ENCODE results near the gene TAS1R1.

TAS1R1 gene

GRCh38 chr1:6554907-6555778 lies at the start of gene TAS1R1:
Gene TAS1R1 (plus strand): TSS chr1:6555307. CDS start chr1:6555374, 67 bp downstream.
- DNase-seq, result no peak

DNA sequence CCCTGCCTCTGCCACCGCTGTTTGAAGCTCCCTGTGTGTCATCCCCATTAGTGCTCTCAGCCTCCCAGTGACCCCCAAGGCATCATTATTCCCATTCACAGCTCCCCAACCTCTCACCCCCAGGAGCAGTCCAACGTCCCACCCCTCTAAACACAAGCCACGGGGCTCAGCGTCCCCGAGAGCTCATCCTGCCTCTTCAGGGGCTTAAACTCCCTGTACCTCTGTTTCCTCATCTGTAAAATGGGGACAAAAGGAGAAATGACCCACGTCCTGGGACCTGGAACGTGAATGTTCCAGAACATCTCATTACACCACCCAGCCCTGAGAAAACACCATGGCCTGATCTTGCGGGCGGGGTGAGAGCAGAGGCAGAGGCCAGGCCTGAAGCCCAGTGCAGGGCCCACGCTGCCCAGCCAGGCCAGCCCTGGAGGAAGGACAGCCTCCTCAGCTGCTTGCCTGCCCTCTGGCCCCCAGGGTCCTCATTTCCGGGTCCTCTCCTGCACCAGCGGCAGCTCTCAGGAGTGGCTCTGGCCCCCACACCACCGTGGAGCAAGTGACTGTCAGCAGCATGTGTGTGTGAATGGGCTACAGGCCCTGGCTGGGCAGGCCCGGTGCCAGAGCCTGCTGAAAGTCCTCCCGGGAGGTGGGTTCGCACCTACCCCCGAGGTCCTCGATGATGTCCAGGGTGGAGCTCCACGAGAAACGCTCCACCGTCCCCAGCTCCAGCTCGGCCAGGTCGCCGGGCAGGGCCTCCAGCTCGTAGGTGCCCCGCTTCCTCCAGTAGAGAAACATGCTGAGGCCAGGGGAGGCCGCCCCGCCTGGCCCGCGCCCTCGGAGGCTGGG lies 49.5 kb upstream of the TAS1R1 start:
- no peak for DNase-seq

GRCh38 chr1:6506210-6507036 lies 48.7 kb upstream of the TAS1R1 start:
- DNase-seq, result no peak

GRCh38 chr1:6507037-6507428 lies 48.1 kb upstream of the TAS1R1 start:
- DNase-seq, result no peak

DNA sequence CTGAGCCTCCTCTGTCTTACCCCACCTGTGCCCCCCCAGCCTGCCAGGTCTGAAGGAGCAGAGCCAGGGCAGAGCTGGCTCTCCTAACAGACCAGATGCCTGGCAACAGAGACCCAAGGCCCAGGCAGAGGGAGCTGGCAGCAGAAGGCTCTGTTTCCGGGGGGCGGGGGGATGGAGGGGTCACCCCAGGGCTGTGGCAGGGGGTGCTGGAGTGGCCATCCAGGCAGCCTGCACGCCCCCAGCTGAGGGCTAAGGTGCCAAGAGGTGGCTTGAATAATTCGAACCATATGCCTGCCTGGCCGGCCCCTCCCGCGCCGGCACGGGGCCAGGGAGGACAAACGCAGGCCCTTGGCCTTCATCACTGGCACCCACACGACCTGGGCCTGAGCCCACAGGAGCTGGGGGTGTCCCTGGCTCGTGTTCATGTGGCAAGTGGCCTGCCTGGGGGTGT lies 47.6 kb upstream of the TAS1R1 start:
- no peak for DNase-seq

DNA sequence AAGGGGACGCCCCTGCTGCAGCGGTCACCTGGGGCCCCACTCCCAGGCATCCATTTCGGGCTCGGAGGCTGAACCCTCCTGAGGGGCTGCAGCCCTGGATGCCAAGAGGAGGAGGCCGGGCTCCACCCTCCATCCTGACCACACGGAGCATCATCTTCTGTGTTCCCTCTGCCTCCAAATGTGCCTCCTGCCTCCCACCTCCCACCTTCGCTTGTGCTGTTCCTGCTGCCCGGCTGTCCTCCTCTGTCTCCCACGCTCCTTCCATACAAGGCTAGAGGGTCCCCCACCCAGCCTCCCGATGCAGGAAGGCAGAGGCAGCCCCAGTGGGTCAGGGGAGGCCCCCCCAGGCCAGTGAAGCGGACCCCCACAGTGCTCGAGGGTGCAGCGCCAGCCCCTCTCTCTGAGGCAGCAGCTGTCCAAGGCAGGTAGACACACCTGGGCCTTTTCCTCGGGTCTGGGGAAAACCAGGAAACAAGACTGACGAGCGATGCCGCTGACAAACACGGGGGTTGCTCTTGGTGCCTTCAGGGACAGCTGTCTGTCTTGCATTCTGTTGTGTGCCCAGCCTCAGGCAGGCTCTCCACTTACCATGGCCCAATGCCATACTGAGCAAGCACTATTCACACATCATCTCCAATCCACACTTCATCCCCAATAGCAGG lies 46.8 kb upstream of the TAS1R1 start:
- no peak for DNase-seq

DNA sequence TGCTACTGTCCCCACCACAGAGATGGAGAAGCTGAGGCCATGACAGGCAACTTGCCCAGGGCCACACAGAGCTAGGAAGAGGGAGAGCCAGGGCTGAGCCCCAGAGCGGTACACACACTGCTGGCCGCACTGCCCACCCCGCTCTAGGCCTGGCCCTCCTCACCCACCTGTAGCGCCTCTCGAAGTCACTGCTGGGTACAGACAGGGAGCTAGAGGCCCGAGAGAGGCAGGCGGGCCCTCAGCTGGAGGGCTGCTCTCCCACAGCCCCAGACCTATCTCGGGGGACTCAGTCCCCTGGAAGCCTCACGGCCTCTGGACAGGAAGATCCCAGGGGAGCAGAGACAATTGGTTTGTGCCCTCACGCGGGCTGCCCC lies 46.3 kb upstream of the TAS1R1 start:
- DNase-seq, result no peak

DNA sequence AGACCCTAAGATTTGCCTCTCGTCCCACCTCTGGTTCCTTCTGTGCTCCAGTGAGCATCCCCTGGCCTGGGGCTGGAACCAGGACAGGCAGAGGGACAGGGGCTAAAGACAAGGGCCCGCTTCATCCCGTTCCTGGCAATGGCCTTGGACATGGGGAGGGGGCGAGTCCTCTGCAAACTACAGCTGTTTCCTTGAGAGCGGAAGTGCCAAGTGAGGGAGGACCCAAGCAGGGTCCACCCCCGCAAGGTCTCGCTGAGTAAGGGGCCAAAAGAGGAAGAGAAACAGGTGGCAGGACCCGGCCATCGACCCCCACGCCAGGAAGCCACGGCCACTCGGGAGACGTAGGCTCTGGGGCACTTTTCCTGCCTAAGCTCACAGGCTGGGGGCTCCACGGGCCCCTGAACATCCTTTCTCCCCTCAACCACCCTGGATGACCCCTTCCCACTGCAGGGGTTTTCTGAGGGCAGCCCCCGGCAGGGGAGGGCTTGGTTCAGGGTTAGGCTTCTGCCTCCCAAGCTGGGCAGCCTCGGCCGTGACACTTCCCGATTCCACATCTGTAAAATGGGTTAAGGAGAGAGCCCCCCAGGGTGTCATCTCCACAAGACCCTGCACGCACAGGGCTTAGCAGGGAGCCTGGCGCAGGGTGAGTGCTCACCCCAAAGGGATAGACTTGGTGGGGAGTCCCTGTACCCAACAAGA lies 45.7 kb upstream of the TAS1R1 start:
- no peak for DNase-seq

DNA sequence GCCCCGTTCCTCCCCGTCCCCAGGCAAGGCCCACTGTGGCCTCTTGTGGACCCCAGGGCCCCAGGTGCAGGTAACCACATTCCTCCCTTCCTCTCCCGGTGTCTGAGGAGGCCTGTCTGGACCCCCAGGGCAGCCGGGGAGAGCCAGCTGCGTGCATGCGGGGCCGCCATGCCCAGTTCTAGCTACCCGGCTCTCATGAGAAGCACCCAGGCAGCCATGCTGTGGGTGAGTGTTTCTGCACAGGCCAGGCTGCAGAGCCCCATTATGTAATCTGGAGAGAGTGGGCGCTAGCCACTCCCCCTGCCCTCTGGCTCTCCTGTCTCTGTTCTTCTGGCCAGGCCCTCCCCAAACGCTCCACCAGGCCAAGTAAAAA lies 45.2 kb upstream of the TAS1R1 start:
- DNase-seq, result no peak

DNA sequence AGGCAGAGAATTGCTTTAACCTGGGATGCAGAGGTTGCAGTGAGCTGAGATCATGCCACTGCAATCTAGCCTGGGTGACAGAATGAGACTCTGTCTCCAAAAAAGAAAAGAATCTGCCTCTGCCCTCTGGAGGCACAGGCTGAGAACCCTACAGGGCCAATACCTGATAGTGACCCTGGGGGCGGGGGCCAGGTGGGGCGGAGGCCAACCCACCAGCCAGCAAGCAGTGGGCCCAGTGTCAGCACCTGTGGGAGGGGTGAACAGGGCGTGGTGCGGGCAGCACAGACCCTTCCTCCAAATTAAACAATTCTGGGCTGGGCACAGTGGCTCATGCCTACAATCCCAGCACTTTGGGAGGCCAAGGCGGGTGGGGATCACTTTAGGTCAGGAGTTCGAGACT lies 44.6 kb upstream of the TAS1R1 start:
- no peak for DNase-seq

- DNase-seq, result no peak
Observed at GRCh38 chr1:6511056-6511455, 44.1 kb upstream of the TAS1R1 start.

DNA sequence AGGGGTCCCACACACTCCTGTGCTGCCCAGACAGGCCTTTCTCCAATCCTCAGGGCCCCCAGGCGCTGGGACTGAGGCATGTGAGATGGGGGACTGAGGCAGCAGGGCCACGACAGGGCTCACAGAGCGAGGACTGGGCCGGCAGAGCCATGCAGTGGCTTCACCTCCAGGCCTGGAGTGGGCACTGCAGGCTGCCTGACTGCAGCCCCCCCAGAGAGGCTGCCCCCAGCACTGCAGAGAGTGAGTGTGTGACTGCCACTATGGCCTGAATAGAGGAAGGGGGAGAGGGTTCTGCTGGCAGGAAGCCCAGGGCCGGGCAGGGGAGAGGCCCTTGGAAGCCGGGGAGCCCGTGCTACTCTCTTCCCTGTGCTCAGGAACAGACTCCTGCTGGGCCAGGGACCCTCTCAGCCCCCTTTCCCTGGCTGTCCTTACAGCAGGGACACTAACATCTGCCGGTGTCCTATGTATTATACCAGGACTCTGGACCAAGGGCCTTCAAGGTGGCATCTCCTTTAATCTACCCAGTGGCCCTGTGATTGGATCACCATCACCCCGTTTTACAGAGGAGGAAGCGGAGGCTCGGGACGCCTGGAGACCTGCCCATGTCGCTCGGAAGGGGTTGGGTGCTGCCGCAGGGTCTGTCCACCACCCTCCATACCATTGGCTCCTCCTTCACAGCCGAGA lies 43.4 kb upstream of the TAS1R1 start:
- DNase-seq, result no peak

- DNase-seq, result no peak
Observed at GRCh38 chr1:6512245-6512907, 42.7 kb upstream of the TAS1R1 start.

- no peak for DNase-seq
Observed at GRCh38 chr1:6512908-6513280, 42.2 kb upstream of the TAS1R1 start.

- no peak for DNase-seq
Observed at GRCh38 chr1:6513320-6513801, 41.7 kb upstream of the TAS1R1 start.

DNA sequence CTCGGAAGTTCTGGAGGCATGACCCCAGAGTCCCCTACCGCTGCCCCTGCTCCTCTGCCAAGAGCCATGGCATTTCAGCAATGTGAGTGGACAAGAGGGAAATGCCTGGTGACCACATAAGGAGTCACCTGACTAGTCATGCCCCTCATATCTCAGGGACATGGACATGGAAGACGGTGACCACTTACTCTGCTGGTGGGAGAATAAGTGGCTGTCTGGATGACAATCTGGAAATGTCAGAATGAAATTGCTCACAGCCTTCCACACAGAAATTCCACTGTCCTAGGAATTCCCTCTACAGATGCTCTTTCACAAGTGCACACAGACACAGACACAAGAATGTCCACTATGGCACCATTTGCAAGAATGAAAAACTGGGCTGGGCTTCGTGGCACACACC lies 39.3 kb upstream of the TAS1R1 start:
- DNase-seq, result no peak

- no peak for DNase-seq
Observed at GRCh38 chr1:6517435-6517851, 37.7 kb upstream of the TAS1R1 start.

DNA sequence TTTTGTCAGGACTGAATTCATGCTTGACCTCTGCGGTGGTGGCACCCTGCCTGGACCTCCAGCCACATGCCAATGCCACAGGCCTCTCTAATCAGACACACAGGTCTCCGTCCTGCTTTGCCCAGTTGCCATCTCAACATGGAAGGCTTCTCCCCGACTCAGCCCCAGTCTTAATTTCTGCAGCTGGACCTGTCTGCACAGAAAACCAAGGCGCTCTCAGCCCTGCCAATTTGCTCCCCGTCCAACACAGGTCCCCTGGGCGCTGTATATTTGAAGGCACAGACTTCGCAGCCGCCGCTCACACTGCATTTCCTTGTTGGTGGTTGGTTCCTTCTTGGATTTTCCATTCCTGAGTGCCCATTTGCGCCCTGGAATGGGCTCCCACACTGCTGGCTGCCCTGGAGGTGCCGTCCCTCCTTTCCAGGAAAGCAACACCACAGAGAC lies 35.6 kb upstream of the TAS1R1 start:
- no peak for DNase-seq

GRCh38 chr1:6519935-6520671 lies 35.0 kb upstream of the TAS1R1 start:
- DNase-seq, result no peak

DNA sequence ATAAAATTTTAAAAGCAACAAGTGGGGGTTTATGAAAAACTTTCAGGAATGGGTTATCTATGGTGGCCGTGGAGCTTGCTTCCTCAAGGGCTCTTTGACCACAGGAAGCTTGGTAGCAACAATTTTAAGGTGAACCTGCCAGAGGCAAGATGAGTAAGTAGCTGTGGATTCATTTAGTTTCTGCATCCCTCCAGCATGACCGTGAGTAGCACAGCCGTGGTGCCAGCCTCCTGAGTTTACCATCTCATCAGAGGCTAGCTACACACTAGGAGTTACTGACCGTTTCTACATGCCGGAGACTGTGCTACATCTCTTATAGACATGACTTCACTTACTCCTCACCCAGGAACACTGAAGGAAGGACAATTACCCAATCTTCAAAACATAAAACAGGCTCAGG lies 33.6 kb upstream of the TAS1R1 start:
- DNase-seq, result no peak
